ENCODE results near the gene PHETA2.

The PHETA2 gene

GRCh38 chr22:42041784-42042183, 32.3 kb upstream of the PHETA2 start:
- no peak overlapping the region for H3K4me3 ChIP-seq (ENCODE audit: low read length)
- no peak for TF ChIP-seq CTCF (conservative IDR thresholded peaks at IDR 0.05; ENCODE audit: low read depth, low read length)
- DNase-seq (ENCODE audit: low read depth): no peak

GRCh38 chr22:42050641-42051180, 23.3 kb upstream of the PHETA2 start:
- TF ChIP-seq CTCF (conservative IDR thresholded peaks at IDR 0.05; ENCODE audit: low read depth, low read length): no peak

GRCh38 chr22:42052765-42053164, 21.3 kb upstream of the PHETA2 start:
- no peak for TF ChIP-seq CTCF (conservative IDR thresholded peaks at IDR 0.05; ENCODE audit: low read depth, low read length)
- no peak for DNase-seq (ENCODE audit: low read depth)
- no peak overlapping the region for H3K4me3 ChIP-seq (ENCODE audit: low read length)

More at GRCh38 chr22:42050641-42051180, 23.3 kb upstream of the PHETA2 start:
- no peak for DNase-seq (ENCODE audit: low read depth)
- H3K4me3 ChIP-seq (ENCODE audit: low read length): no peak overlapping the region

- no peak for DNase-seq (ENCODE audit: low read depth)
- H3K4me3 ChIP-seq (ENCODE audit: low read length): no peak overlapping the region
- TF ChIP-seq CTCF (conservative IDR thresholded peaks at IDR 0.05; ENCODE audit: low read depth, low read length): no peak
Measured at GRCh38 chr22:42056757-42057511, 17.1 kb upstream of the PHETA2 start.

GRCh38 chr22:42060489-42060888, 13.6 kb upstream of the PHETA2 start:
- no peak for TF ChIP-seq CTCF (conservative IDR thresholded peaks at IDR 0.05; ENCODE audit: low read depth, low read length)
- no peak overlapping the region for H3K4me3 ChIP-seq (ENCODE audit: low read length)
- no peak for DNase-seq (ENCODE audit: low read depth)

- DNase-seq (ENCODE audit: low read depth): no peak
- TF ChIP-seq CTCF (conservative IDR thresholded peaks at IDR 0.05; ENCODE audit: low read depth, low read length): no peak
- H3K4me3 ChIP-seq (ENCODE audit: low read length): no peak overlapping the region
Measured at GRCh38 chr22:42061041-42061440, 13.0 kb upstream of the PHETA2 start.
